ENCODE data around the gene FERMT3.
A peak's percentile ranks its signal among the peaks of the same experiment; 100 is the strongest.

GRCh38 chr11:64165842-64166635, 40.5 kb upstream of the FERMT3 start, which contains the start of gene MACROD1:
- no peak for TF ChIP-seq SNAI2 (CRISPR knock-in tag; IDR thresholded peaks at IDR 0.05)
- peak; percentile 100 for TF ChIP-seq ZFP3 (CRISPR knock-in tag; IDR thresholded peaks at IDR 0.05)
- no peak for TF ChIP-seq ZNF565 (CRISPR knock-in tag; conservative IDR thresholded peaks at IDR 0.05; ENCODE audit: low read depth)
- no peak for TF ChIP-seq BACH2 (CRISPR knock-in tag; IDR thresholded peaks at IDR 0.05; ENCODE audit: borderline replicate concordance)
- TF ChIP-seq, protein P1, sequence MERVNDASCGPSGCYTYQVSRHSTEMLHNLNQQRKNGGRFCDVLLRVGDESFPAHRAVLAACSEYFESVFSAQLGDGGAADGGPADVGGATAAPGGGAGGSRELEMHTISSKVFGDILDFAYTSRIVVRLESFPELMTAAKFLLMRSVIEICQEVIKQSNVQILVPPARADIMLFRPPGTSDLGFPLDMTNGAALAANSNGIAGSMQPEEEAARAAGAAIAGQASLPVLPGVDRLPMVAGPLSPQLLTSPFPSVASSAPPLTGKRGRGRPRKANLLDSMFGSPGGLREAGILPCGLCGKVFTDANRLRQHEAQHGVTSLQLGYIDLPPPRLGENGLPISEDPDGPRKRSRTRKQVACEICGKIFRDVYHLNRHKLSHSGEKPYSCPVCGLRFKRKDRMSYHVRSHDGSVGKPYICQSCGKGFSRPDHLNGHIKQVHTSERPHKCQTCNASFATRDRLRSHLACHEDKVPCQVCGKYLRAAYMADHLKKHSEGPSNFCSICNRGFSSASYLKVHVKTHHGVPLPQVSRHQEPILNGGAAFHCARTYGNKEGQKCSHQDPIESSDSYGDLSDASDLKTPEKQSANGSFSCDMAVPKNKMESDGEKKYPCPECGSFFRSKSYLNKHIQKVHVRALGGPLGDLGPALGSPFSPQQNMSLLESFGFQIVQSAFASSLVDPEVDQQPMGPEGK (CRISPR knock-in tag; IDR thresholded peaks at IDR 0.05; ENCODE audit: borderline replicate concordance), result no peak
- TF ChIP-seq RARB (CRISPR knock-in tag; IDR thresholded peaks at IDR 0.05), result no peak
- 0 out of 2 replicates have a peak, but pooled peaks have one; percentile 61 for TF ChIP-seq GLIS3 (CRISPR knock-in tag; IDR thresholded peaks at IDR 0.05)
- no peak for TF ChIP-seq ZNF8 (CRISPR knock-in tag; IDR thresholded peaks at IDR 0.05)
- TF ChIP-seq PPARA (CRISPR knock-in tag; IDR thresholded peaks at IDR 0.05; ENCODE audit: borderline replicate concordance), result no peak
- no peak for TF ChIP-seq ISL1 (CRISPR knock-in tag; IDR thresholded peaks at IDR 0.05)
- TF ChIP-seq, protein P2, sequence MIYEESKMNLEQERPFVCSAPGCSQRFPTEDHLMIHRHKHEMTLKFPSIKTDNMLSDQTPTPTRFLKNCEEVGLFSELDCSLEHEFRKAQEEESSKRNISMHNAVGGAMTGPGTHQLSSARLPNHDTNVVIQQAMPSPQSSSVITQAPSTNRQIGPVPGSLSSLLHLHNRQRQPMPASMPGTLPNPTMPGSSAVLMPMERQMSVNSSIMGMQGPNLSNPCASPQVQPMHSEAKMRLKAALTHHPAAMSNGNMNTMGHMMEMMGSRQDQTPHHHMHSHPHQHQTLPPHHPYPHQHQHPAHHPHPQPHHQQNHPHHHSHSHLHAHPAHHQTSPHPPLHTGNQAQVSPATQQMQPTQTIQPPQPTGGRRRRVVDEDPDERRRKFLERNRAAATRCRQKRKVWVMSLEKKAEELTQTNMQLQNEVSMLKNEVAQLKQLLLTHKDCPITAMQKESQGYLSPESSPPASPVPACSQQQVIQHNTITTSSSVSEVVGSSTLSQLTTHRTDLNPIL (CRISPR knock-in tag; IDR thresholded peaks at IDR 0.05; ENCODE audit: low read depth), result no peak
